Stimulated activated naive CD8-positive, alpha-beta T cell treated with anti-CD3 and anti-CD28 coated beads, Interleukin-15, Interleukin-2, amounts not matched to agents 100 ng/mL and 50 ng/mL, for 24 hours (primary cell): ENCODE results near the gene RNF223.

Source experiments
- H3K27ac Mint-ChIP-seq: one replicate; pipeline ENCODE4 v1.8.0; 2021; ENCODE audit warnings: mild to moderate bottlenecking, mixed read lengths
- H3K27me3 Mint-ChIP-seq: one replicate; pipeline ENCODE4 v1.8.0; 2021; ENCODE audit warnings: mixed read lengths
- H3K36me3 Mint-ChIP-seq: one replicate; pipeline ENCODE4 v1.8.0; 2021; ENCODE audit warnings: low read depth, mixed read lengths
- H3K4me1 Mint-ChIP-seq: one replicate; pipeline ENCODE4 v1.8.0; 2021; ENCODE audit warnings: low read depth, mixed read lengths
- H3K4me3 Mint-ChIP-seq: one replicate; pipeline ENCODE4 v1.8.0; 2021; ENCODE audit warnings: mild to moderate bottlenecking, mixed read lengths
- H3K9me3 Mint-ChIP-seq: one replicate; pipeline ENCODE4 v1.8.0; 2021; ENCODE audit warnings: mixed read lengths

Gene RNF223

DNA sequence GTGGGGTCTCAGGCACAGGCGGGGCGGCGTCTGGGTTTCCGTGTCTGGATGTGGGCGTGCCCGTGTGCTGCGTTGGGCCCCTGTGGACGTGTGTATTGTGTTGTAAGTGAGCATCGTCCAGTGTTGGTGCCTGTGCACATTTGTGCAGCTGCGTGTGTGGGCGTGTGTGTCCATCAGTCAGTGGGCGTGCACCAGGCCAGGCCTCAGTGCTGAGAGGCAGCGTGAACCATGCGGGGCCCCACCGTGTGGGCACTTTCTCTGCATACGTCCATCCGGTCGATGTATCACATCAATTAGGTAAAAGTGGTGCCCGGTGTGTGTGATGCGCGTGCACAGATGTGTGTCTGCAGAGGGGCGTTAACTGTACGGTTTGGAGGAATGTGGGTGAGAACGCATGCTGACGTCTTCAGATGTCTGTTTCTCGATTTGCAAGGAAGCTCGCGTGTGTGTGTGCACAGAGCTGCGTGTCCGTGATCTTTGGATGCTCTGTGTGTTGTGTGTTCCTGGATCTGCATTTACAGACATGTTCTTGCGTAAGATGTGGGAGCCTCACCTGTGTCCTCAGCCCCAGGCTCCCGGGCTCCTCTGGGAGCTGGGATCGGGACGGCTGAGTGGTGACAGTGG, 29.5 kb downstream of the RNF223 start:
- Mint-ChIP-seq H3K36me3 (no peaks in the 10 kb centered on the region), H3K4me1 (peaks cover 3% of the 10 kb centered on the region), H3K27me3 (no peaks in the 10 kb centered on the region), H3K27ac (no peak overlapping the region), H3K9me3 (no peaks in the 10 kb centered on the region), H3K4me3 (no peak overlapping the region)

DNA sequence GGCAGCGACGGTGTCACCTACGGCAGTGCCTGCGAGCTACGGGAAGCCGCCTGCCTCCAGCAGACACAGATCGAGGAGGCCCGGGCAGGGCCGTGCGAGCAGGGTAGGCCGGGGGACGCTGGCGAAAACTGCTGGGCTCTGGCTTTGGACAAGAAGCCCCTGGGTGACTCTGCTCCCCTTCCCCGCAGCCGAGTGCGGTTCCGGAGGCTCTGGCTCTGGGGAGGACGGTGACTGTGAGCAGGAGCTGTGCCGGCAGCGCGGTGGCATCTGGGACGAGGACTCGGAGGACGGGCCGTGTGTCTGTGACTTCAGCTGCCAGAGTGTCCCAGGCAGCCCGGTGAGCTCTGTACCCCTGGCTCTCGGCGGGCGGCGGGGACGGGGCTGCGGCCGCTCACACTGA, 30.2 kb downstream of the RNF223 start:
- H3K9me3 Mint-ChIP-seq: no peaks in the 10 kb centered on the region
- H3K27me3 Mint-ChIP-seq: no peaks in the 10 kb centered on the region
- no peaks in the 10 kb centered on the region for H3K36me3 Mint-ChIP-seq

DNA sequence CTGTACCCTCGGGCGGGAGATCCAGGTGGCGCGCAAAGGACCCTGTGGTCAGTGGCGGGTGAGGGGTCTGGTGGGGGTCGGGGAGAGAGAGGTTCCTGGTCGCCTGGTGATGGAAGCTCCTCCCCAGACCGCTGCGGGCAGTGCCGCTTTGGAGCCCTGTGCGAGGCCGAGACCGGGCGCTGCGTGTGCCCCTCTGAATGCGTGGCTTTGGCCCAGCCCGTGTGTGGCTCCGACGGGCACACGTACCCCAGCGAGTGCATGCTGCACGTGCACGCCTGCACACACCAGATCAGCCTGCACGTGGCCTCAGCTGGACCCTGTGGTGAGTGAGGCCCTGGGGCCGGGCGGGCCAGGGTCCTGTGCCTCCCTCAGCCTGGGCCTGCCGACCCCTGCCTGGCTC, 30.7 kb downstream of the RNF223 start:
- Mint-ChIP-seq H3K4me1 (peaks cover 15% of the 10 kb centered on the region), H3K27ac (no peak overlapping the region), H3K36me3 (no peaks in the 10 kb centered on the region), H3K4me3 (no peak overlapping the region), H3K9me3 (no peaks in the 10 kb centered on the region), H3K27me3 (peaks cover 4% of the 10 kb centered on the region)

More for the DNA sequence above, 30.2 kb downstream of the RNF223 start:
- Mint-ChIP-seq H3K4me3 (no peak overlapping the region), H3K4me1 (peaks cover 10% of the 10 kb centered on the region), H3K27ac (no peak overlapping the region)

DNA sequence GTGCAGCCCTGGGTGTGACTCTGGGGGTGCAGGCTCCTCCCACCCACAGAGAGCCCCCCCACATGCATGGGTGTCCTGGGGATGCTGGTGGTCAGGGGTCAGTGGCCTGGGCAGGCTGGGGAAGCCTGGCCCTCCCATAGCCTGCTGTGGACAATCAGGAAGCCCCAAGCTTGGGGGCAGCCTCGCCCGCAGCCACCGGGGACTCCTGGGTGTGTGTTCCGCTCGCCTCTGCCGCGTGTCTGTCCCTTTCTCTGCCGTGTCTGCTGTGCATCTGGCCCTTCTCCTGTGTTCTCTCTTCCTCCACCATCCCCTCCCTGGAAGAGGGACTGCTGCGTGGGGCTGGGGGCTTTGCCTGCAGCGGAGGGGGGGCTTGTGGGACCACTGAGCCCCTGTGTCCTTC, 31.3 kb downstream of the RNF223 start:
- peaks cover 17% of the 10 kb centered on the region for H3K4me1 Mint-ChIP-seq
- no peaks in the 10 kb centered on the region for H3K36me3 Mint-ChIP-seq
- no peaks in the 10 kb centered on the region for H3K9me3 Mint-ChIP-seq
- no peak overlapping the region for H3K4me3 Mint-ChIP-seq
- H3K27ac Mint-ChIP-seq: no peak overlapping the region
- peaks cover 4% of the 10 kb centered on the region for H3K27me3 Mint-ChIP-seq

DNA sequence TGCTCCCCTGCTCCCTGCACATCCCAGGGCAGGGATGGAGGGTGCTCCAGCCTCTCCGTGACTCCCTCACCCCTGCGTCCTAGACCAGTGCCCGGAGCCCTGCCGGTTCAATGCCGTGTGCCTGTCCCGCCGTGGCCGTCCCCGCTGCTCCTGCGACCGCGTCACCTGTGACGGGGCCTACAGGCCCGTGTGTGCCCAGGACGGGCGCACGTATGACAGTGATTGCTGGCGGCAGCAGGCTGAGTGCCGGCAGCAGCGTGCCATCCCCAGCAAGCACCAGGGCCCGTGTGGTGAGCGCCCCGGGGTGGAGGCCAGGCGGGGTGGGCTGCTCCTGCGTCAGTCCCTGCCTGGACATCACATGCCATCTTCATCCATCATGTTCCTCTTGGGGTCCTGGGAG, 32.2 kb downstream of the RNF223 start:
- H3K4me1 Mint-ChIP-seq: peaks cover 17% of the 10 kb centered on the region
- no peaks in the 10 kb centered on the region for H3K36me3 Mint-ChIP-seq
- H3K9me3 Mint-ChIP-seq: no peaks in the 10 kb centered on the region
- H3K4me3 Mint-ChIP-seq: no peak overlapping the region
- peaks cover 4% of the 10 kb centered on the region for H3K27me3 Mint-ChIP-seq
- H3K27ac Mint-ChIP-seq: no peak overlapping the region

DNA sequence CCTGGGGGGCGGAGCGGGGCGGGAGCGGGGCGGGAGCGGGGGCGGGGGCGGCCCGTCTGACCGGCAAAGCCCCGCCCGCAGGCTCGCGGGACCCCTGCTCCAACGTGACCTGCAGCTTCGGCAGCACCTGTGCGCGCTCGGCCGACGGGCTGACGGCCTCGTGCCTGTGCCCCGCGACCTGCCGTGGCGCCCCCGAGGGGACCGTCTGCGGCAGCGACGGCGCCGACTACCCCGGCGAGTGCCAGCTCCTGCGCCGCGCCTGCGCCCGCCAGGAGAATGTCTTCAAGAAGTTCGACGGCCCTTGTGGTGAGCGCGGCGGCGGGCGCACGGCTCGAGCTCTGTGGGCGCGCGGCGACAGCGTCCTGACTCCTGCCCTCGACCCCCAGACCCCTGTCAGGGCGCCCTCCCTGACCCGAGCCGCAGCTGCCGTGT, 33.0 kb downstream of the RNF223 start:
- H3K4me3 Mint-ChIP-seq: no peak overlapping the region
- H3K27me3 Mint-ChIP-seq: peaks cover 4% of the 10 kb centered on the region
- H3K36me3 Mint-ChIP-seq: no peaks in the 10 kb centered on the region
- H3K9me3 Mint-ChIP-seq: no peaks in the 10 kb centered on the region
- H3K4me1 Mint-ChIP-seq: peaks cover 17% of the 10 kb centered on the region
- no peak overlapping the region for H3K27ac Mint-ChIP-seq

DNA sequence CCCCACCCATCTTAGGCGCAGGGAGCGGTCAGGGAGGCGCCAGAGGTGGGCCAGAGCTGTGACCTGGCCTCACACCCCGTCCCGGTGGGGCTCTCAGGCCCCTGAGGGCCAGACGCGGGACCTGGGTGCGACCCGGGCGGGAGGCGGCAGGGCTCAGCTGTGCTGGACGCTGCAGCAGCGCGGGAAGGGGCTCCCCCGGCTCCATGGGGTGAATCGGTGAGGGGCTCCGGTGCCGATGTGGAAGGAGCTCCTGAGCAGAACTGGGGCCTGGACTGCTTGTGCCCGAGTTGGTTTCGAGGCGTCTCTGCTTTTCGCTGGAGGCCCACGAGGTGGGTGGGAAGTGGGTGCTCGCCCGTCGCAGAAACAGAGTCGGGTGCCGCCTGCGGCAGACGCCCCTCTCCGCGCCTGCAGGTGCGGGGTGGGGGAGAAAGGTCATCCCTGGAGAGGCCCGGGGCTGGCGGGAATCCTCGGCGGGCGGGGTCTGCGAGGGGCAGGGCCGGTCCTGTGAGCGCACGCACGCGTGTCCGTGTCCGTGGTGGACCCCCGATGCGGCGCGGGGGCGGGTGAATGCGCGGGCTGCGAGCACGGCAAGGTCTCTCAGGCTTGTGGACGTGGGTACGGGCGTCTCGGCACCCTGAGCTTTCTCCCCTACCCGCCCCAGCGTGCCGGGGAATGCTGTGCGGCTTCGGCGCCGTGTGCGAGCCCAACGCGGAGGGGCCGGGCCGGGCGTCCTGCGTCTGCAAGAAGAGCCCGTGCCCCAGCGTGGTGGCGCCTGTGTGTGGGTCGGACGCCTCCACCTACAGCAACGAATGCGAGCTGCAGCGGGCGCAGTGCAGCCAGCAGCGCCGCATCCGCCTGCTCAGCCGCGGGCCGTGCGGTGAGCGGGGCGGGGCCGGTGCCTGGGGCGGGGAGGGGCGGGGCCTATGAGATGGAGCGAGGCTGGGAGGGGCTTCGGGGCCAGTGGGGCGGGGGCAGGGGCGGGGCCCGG, 33.8 kb downstream of the RNF223 start:
- Mint-ChIP-seq H3K4me3 (peak overlapping the region; percentile 59), H3K4me1 (peaks cover 17% of the 10 kb centered on the region), H3K27me3 (peaks cover 7% of the 10 kb centered on the region), H3K27ac (no peak overlapping the region), H3K36me3 (no peaks in the 10 kb centered on the region), H3K9me3 (no peaks in the 10 kb centered on the region)

DNA sequence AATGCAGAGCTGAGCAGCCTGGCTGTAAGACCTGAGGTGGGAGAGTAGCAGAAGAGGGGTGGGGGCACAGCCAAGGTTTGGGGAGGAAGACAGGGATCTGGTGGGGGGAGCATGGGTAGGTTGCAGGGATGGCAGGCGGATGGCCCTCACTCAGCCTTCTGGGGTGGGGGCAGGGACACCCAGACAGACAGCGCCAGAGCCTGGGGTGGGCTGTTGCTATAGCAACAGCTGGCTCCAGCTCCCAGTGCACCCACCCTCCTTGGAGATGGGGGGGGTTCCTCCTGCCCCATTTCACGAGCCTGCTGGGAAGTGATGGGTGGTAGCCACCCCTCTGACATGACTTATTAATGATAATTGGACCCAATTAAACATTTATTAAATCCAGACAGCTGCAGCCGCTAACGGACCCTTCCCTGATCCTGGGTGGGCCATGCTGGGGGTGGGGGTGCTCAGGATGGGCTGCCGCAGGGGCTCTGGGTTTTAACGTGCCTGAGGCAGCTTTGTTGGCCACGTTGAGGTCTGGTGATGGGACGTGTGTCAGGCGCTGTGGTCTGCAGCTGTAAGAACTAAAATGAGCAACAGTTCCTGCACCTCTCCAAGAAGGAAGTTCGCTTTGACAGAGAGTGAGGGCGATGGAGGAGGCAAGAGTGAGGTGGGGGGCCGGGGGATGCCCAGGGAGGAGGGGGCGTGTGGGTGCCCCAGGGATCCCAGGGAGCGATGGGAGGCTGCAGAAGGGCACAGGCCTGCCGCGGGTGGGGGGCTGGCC, 34.8 kb downstream of the RNF223 start:
- H3K27me3 Mint-ChIP-seq: peaks cover 7% of the 10 kb centered on the region
- H3K4me3 Mint-ChIP-seq: peak overlapping the region; percentile 59
- no peaks in the 10 kb centered on the region for H3K36me3 Mint-ChIP-seq
- no peaks in the 10 kb centered on the region for H3K9me3 Mint-ChIP-seq
- peaks cover 17% of the 10 kb centered on the region for H3K4me1 Mint-ChIP-seq
- no peak overlapping the region for H3K27ac Mint-ChIP-seq

DNA sequence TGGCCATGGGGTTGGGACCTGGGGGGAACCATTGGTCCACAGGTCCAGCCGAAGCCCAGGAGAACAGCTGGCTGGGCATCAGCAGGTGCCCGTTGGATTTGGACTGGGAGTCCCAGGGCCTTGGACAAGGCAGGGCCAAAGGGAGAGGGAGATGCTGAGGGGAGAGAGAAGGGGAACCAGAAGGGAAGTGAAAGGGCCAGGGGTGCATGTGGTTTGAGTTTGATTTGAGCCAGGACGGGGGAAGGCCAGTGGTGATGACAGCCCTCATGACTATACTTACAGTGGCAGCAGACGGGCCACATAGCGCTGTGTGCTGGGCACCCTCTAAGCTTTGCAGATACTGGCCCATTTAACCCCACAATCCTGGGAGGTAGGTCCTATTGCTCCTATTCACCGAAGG, 35.4 kb downstream of the RNF223 start:
- Mint-ChIP-seq H3K27ac (no peak overlapping the region), H3K36me3 (no peaks in the 10 kb centered on the region), H3K27me3 (peaks cover 7% of the 10 kb centered on the region), H3K4me1 (peaks cover 17% of the 10 kb centered on the region), H3K9me3 (no peaks in the 10 kb centered on the region), H3K4me3 (no peak overlapping the region)

DNA sequence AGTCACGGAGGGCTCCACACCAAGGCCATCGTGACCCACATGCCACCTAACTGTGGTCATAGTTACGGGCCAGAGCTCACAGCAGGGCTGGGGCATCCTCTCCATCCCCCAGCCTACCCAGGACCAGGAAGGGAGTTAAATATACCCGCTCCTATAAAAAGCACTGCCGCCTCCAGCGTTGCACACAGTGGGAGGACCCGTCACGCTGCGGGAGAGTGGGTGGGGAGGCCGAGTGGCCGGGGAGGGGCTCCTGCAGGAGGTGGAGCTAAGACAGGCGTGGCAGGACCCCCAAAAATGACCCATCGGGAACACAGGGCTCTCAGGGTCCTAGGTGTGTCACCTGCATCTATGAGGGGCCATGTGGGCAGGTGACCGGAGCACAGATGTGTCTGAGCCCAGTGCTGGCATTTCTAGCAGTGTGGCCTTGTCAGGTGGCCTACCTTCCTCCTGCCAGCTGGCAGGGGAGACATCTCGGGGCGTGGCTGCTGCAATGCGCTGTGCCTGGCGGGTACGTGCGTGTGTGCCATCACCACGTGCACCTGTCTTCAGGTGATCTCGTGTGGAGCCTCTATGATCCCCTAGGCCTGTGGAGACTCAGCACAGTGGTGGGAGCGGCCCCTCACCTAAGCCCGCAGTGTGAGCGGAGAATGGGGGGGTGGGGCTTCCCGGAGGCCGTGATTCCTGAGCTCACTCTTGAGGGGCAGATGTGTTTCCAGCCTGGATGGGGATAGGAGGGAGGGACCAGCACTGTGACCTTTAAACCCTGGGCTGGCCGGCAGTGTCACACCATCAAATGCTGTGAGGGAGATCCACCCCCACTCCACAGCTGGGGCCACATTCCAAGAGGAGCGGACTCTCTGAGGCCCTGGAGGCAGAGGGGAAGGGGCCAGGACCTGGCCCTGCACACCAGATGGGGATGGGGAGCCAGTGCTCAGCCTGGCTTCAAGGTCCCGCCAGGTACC, 36.5 kb downstream of the RNF223 start:
- no peaks in the 10 kb centered on the region for H3K36me3 Mint-ChIP-seq
- no peaks in the 10 kb centered on the region for H3K9me3 Mint-ChIP-seq
- no peak overlapping the region for H3K4me3 Mint-ChIP-seq
- no peak overlapping the region for H3K27ac Mint-ChIP-seq
- peaks cover 17% of the 10 kb centered on the region for H3K4me1 Mint-ChIP-seq
- peaks cover 7% of the 10 kb centered on the region for H3K27me3 Mint-ChIP-seq

DNA sequence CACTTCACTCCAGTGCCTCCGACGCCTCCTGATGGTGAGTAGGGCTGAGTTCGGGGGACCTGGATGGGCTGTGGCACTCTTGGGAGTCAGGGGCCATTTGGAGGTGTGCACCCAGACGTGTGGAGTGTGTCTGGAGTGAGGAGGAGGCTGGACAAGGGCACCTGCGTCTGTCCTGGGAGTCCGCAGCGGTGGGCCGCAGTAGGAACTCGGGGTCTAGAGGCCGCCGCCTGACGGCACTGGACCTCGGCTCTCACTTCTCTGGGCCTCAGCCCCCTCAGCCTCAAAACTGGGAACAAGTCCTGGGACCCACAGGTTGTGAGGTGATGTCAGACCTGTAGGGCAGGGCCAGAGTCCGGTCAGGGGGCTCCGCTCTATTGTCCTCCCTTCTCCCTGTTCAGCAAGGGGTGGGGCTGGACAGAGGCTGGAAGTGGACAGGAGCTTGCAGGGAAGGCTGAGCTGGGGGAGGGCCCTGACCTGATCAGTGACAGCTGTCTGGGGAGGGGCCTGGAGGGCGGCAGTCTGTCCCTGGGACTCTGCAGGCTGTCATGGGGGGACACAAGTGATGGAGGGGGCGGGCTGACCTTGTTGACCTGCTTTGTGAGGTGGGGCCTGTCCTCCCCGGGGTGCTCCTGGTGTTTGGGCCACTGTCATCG, 38.7 kb downstream of the RNF223 start:
- Mint-ChIP-seq H3K27ac (no peak overlapping the region), H3K4me1 (peaks cover 24% of the 10 kb centered on the region), H3K27me3 (peaks cover 13% of the 10 kb centered on the region)

DNA sequence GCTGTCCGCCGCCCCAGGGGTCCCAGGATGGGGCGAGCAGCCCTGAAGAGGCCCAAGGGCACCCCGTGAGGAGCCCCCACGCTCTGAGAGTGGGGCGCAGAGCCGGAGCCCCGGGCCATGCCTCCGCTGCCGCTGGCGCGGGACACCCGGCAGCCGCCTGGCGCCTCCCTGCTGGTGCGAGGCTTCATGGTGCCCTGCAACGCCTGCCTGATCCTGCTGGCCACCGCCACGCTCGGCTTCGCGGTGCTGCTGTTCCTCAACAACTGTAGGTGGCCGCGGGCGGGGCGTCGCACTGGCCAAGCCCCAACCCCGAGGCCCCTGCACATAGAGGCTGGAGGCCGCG, 39.7 kb downstream of the RNF223 start:
- no peaks in the 10 kb centered on the region for H3K9me3 Mint-ChIP-seq
- H3K4me3 Mint-ChIP-seq: peak overlapping the region; percentile 61
- no peaks in the 10 kb centered on the region for H3K36me3 Mint-ChIP-seq
- H3K27me3 Mint-ChIP-seq: peaks cover 13% of the 10 kb centered on the region
- H3K4me1 Mint-ChIP-seq: peaks cover 19% of the 10 kb centered on the region
- H3K27ac Mint-ChIP-seq: no peak overlapping the region

More for the DNA sequence above, 38.7 kb downstream of the RNF223 start:
- H3K9me3 Mint-ChIP-seq: no peaks in the 10 kb centered on the region
- H3K4me3 Mint-ChIP-seq: no peak overlapping the region
- no peaks in the 10 kb centered on the region for H3K36me3 Mint-ChIP-seq

DNA sequence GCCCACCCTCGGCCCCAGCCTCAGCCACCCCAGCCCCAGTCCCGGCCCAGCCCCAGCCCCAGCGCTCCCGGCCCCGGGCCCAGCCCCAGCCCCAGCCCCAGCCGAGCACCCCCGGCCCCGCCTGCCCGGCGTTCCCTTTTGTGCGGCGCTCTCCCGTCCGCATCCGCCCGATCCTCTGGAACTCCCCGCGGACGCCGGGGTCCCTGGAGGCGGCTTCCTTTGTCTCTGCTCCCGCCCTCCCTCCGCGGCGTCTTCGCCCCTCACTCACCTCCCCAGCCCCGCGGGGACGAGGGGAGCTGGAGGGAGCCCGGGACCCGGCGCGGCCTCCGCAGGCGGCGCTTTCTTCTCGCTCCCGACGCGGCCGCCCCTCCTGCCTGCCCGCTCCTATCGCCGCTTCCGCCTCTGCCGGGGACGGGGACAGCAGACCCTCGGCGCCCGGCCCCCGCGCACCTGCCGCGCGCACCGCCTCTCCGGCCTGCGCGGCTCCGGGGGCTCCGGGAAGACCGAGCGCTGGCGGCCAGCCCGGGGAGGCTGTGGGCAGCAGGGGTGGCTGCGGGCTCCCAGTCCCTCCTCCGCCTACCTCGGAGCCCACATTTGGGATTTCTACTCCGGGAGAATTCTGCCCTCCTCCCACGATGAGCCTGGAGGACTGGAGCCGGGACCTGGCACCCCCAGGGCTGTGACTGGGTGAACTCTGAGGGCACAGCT, 40.2 kb downstream of the RNF223 start:
- no peaks in the 10 kb centered on the region for H3K9me3 Mint-ChIP-seq
- H3K27ac Mint-ChIP-seq: no peak overlapping the region
- H3K36me3 Mint-ChIP-seq: no peaks in the 10 kb centered on the region
- H3K4me3 Mint-ChIP-seq: peak overlapping the region; percentile 61
- peaks cover 14% of the 10 kb centered on the region for H3K4me1 Mint-ChIP-seq
- H3K27me3 Mint-ChIP-seq: peaks cover 13% of the 10 kb centered on the region
